Thyroid gland (tissue), 4 donors: ENCODE results near the gene AMN. TPM values are rescaled to one million over a fixed set of nuclear protein-coding genes. Genes with fewer than 3 reads are reported as not detected.

Experiments used
- DNase-seq, 2 donors: peaks; one replicate each; pipeline ENCODE4 v3.0.0-alpha.2; 2019
- H3K27ac ChIP-seq, 3 donors: fragments of 200-600 bp; sonication (generic); 1 replicate in 2 of 3; 2 replicates in 1 of 3; pipeline ENCODE4 v1.5.1; 2016 to 2019; ENCODE audit warnings: mild to moderate bottlenecking in 1 of 3, moderate library complexity in 1 of 3
- H3K27me3 ChIP-seq: fragments of 200-600 bp; sonication (generic); one replicate; pipeline ENCODE4 v1.5.1; 2019
- H3K36me3 ChIP-seq, 2 donors: fragments of 200-600 bp; sonication (generic); one replicate each; pipeline ENCODE4 v1.5.1; 2016 to 2019
- H3K4me1 ChIP-seq, 2 donors: fragments of 200-600 bp; sonication (generic); one replicate each; pipeline ENCODE4 v1.5.1; 2017 to 2019
- H3K4me3 ChIP-seq, 3 donors: fragments of 200-600 bp; sonication (generic); replicated peaks in 1 of 3; 1 replicate in 2 of 3; 2 replicates in 1 of 3; pipeline ENCODE4 v1.5.1; 2016; ENCODE audit warnings: mild to moderate bottlenecking in 1 of 3
- H3K9me3 ChIP-seq: fragments of 200-600 bp; sonication (generic); one replicate; pipeline ENCODE4 v1.5.1; 2017
- CTCF ChIP-seq, 6 experiments: fragments of 200-600 bp in 3 of 6; fragments of 450-650 bp in 3 of 6; sonication (generic) in 3 of 6; IDR thresholded peaks; one replicate each; pipeline ENCODE4 v1.5.1; 2016 to 2019; ENCODE audit warnings: antibody characterized with exemption in 6 of 6, mild to moderate bottlenecking in 2 of 6, inconsistent platforms in 1 of 6, moderate library complexity in 1 of 6
- POLR2A ChIP-seq, 2 donors: fragments of 450-650 bp; IDR thresholded peaks; one replicate each; pipeline ENCODE4 v1.6.1; 2017; ENCODE audit warnings: antibody characterized with exemption in 2 of 2, mild to moderate bottlenecking in 2 of 2, moderate library complexity in 1 of 2
- WGBS, 2 donors: methylation state at CpG; one replicate each; pipeline ENCODE4 v1.1.5; 2017; 5-methylcytosine and 5-hydroxymethylcytosine counted together
- intact Hi-C: fragments of 100-400 bp; cut with DNase I; formaldehyde crosslinking; loops from one replicate; pipeline ENCODE4 v1.15.1; 2023
- total RNA-seq, 4 donors: library from RNA; depleted of rRNA; stranded (reverse); fragments of >200 nt; gene quantifications; one replicate each; pipeline ENCODE4 v1.2.3, GENCODE V29; 2016

Gene AMN
- total RNA-seq, 4 donors from 2014 or later = 1.3 to 18.8 (median 3.3) TPM

DNA sequence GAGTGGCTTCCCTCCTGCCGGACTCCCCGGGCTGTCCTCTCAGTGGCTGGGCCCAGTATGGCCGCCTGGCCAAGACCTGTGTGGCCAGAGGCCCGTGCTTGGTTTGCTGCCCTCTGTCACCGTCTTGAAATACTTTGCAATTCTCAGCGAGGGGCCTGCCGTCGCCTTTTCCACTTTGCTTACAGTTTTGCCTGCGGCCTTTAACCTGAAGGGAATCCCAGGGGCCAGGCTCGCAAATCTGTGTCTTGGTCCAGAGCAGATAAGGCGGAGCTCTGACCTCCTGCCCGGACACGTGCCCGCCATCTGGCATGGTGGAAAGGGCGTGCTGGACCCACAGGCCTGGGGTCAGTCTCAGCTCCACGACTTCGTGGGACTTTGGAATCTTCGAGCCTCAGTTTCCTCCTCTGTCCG lies 10.9 kb upstream of the AMN start:
- no peak overlapping the region for H3K27ac ChIP-seq
- WGBS, 2 donors = 92 to 93% methylated on average over 18 to 19 of the region's 19 CpGs
- no peaks in the 10 kb centered on the region for H3K27me3 ChIP-seq
- TF ChIP-seq CTCF (IDR thresholded peaks at IDR 0.05) = no peak
- no peak for TF ChIP-seq POLR2A (IDR thresholded peaks at IDR 0.05)
- H3K4me3 ChIP-seq = no peak overlapping the region
- no peaks in the 10 kb centered on the region for H3K9me3 ChIP-seq
- no peak for DNase-seq
- no peaks in the 10 kb centered on the region for H3K36me3 ChIP-seq
- intact Hi-C loops = no loop called here
- peaks cover 12 to 16% of the 10 kb centered on the region in 2 donors for H3K4me1 ChIP-seq

GRCh38 chr14:102911991-102912761 lies 10.3 kb upstream of the AMN start:
- 94 to 100% methylated on average over 6 to 12 of the region's 21 CpGs for WGBS, 2 donors
- Histone ChIP-seq H3K4me3 (no peak overlapping the region), H3K36me3 (no peaks in the 10 kb centered on the region), H3K27me3 (no peaks in the 10 kb centered on the region), H3K27ac (no peak overlapping the region), H3K9me3 (no peaks in the 10 kb centered on the region), H3K4me1 (peaks cover 12 to 16% of the 10 kb centered on the region in 2 donors)
- no peak for TF ChIP-seq POLR2A (IDR thresholded peaks at IDR 0.05)
- no peak for TF ChIP-seq CTCF (IDR thresholded peaks at IDR 0.05)
- DNase-seq = no peak
- intact Hi-C loops = no loop called here

DNA sequence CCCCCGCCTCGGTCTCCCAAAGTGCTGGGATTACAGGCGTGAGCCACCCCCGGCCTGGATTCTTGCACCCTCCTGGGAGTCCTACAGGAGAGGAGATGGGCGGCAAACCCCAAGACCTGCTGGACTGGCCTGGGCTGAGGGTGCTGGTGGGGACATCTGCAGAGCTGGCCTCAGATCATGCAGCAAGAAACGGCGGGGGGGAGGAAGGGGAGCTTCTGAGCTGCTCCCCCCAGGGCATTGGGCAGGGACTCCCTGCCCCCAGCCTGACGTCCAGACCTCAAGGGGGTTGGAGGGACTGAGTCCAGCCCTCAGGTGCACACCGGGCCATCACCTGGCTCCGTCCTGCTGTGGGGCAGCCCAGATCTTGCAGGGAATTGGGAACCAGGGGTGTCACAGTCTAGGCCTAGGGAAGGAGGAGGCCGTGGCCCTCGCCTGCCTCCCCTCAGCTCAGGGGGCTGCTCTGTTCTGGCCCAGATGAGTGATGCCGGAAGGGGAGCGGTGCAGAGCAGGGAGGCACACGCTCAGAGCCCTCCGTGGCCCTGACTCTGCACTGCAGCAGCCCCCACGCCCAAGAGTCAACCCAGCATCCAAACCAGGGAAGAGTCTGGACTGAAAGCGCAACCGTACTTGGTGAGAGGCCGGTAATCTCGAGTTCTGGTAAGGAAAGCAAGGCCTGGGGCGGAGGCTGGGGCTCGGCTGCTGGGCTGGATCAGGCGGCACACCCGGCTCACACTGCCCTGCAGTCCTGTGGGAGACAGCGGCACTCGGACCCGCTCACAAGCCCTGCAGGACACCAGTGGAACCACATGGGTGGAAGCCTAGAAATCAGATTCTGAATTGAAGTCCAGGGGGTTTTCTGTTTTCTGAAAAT lies 8.9 kb upstream of the AMN start:
- TF ChIP-seq POLR2A (IDR thresholded peaks at IDR 0.05) (no peak), CTCF (IDR thresholded peaks at IDR 0.05) (no peak)
- no peak for DNase-seq
- H3K4me1 ChIP-seq = peaks cover 8 to 11% of the 10 kb centered on the region in 2 donors
- intact Hi-C loops = no loop called here
- 84 to 93% methylated on average over 17 to 18 of the region's 28 CpGs for WGBS, 2 donors
- H3K36me3 ChIP-seq = no peaks in the 10 kb centered on the region
- H3K27ac ChIP-seq = no peak overlapping the region
- no peaks in the 10 kb centered on the region for H3K27me3 ChIP-seq
- no peaks in the 10 kb centered on the region for H3K9me3 ChIP-seq
- H3K4me3 ChIP-seq = no peak overlapping the region

GRCh38 chr14:102914474-102915291 lies 7.8 kb upstream of the AMN start:
- Histone ChIP-seq H3K36me3 (no peaks in the 10 kb centered on the region), H3K4me1 (peaks cover 0 to under 1% of the 10 kb centered on the region in 2 donors), H3K9me3 (no peaks in the 10 kb centered on the region), H3K4me3 (no peak overlapping the region), H3K27me3 (no peaks in the 10 kb centered on the region), H3K27ac (no peak overlapping the region)
- no peak for TF ChIP-seq POLR2A (IDR thresholded peaks at IDR 0.05)
- no peak for TF ChIP-seq CTCF (IDR thresholded peaks at IDR 0.05)
- no peak for DNase-seq
- intact Hi-C loops = loop anchor here (5.0 kb wide), 1 partner anchor 217 kb away; no protein-coding TSS in a partner anchor
- WGBS, 2 donors = 83 to 88% methylated on average over 10 to 16 of the region's 26 CpGs
